NCI-H2227 (cell line): ENCODE results near the gene MEGF6.
A peak's percentile ranks its signal among the peaks of the same experiment; 100 is the strongest.

Source experiments
- DNase-seq: peaks from one replicate; lab custom pipeline; 2025; ENCODE audit not compliant: unreplicated experiment; lab: John Stamatoyannopoulos, UW

The MEGF6 gene

GRCh38 chr1:3611170-3612019, at the start of gene MEGF6:
Gene MEGF6, minus strand, starts transcription at chr1:3611508. Its CDS starts 240 bp downstream, at chr1:3611268.
- peak; percentile 89 for DNase-seq

- DNase-seq = no peak
Observed at GRCh38 chr1:3660704-3661103, 49.4 kb upstream of the MEGF6 start.

- no peak for DNase-seq
Observed at GRCh38 chr1:3659093-3659492, 47.8 kb upstream of the MEGF6 start.

GRCh38 chr1:3658231-3658615, 46.9 kb upstream of the MEGF6 start:
- DNase-seq = no peak

- DNase-seq = no peak
Observed at GRCh38 chr1:3657578-3658230, 46.4 kb upstream of the MEGF6 start.

- no peak for DNase-seq
Observed at GRCh38 chr1:3657096-3657475, 45.8 kb upstream of the MEGF6 start.

- DNase-seq = no peak
Observed at GRCh38 chr1:3656450-3657095, 45.3 kb upstream of the MEGF6 start.

GRCh38 chr1:3654549-3655281, 43.4 kb upstream of the MEGF6 start:
- no peak for DNase-seq

- no peak for DNase-seq
Observed at GRCh38 chr1:3653286-3653618, 41.9 kb upstream of the MEGF6 start.

- peak; percentile 50 for DNase-seq
Observed at GRCh38 chr1:3652548-3653285, 41.4 kb upstream of the MEGF6 start.

GRCh38 chr1:3651930-3652547, 40.7 kb upstream of the MEGF6 start, which contains the start of gene TP73:
Gene TP73, plus strand, starts transcription at chr1:3652516. Its CDS starts 29,850 bp downstream, at chr1:3682366.
- DNase-seq = peak; percentile 50

GRCh38 chr1:3651026-3651929, 40.0 kb upstream of the MEGF6 start:
- peak; percentile 24 for DNase-seq

GRCh38 chr1:3650248-3651025, 39.1 kb upstream of the MEGF6 start:
- no peak for DNase-seq

GRCh38 chr1:3649342-3650247, 38.3 kb upstream of the MEGF6 start, which contains the start of gene WRAP73:
Gene WRAP73, minus strand, starts transcription at chr1:3650103. Its CDS starts 104 bp downstream, at chr1:3649999.
- peak; percentile 93 for DNase-seq

GRCh38 chr1:3646596-3646995, 35.3 kb upstream of the MEGF6 start:
- no peak for DNase-seq

- DNase-seq = no peak
Observed at GRCh38 chr1:3645666-3646355, 34.5 kb upstream of the MEGF6 start.

GRCh38 chr1:3645247-3645646, 33.9 kb upstream of the MEGF6 start:
- DNase-seq = no peak
